GM19452 (cell line): ENCODE measurements around the gene CEP68.
"Not testable (repeated sequence)": the region's sequence is repeated elsewhere in the genome, so short reads cannot be mapped to it uniquely, and the experiment has no call there.

Experiments
- ATAC-seq: cut with Tn5 transposase; IDR thresholded peaks from one replicate; pipeline ENCODE4 v1.9.1; 2021; ENCODE audit not compliant: unreplicated experiment

Gene CEP68

GRCh38 chr2:65079017-65079416 is 22.8 kb downstream of the CEP68 start:
- no peak for ATAC-seq

- no peak for ATAC-seq
These were observed 25.0 kb downstream of the CEP68 start for GRCh38 chr2:65081232-65081685.

- no peak for ATAC-seq
These were observed 28.9 kb downstream of the CEP68 start for GRCh38 chr2:65085148-65085547.

- no peak for ATAC-seq
These were observed 36.6 kb downstream of the CEP68 start for GRCh38 chr2:65092791-65093190.

DNA sequence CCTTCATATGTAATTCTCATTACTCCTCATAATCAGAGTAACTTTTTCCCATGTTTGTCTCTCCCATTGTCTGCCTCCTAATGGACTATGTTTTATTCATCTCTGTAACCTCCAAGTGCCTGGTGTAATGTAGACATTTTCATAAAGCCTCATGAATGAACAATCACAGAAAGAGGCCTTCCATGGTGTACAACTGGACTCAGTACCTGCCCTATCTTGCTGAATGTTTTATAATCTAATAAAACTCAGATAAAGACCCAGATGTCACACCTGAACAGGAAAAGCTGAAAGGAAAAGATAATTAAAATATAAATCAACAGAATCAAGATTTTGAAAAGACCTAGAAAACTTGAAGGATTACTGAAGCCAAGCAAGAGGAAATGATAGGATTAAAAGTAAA is 37.0 kb downstream of the CEP68 start:
- ATAC-seq = no peak

GRCh38 chr2:65096948-65097347 is 40.7 kb downstream of the CEP68 start:
- ATAC-seq = no peak

- ATAC-seq = no peak
These were observed 41.6 kb downstream of the CEP68 start for GRCh38 chr2:65097844-65098243.

- ATAC-seq = no peak
These were observed 42.5 kb downstream of the CEP68 start for GRCh38 chr2:65098741-65099140.

GRCh38 chr2:65101071-65101470 is 44.9 kb downstream of the CEP68 start:
- no peak for ATAC-seq

DNA sequence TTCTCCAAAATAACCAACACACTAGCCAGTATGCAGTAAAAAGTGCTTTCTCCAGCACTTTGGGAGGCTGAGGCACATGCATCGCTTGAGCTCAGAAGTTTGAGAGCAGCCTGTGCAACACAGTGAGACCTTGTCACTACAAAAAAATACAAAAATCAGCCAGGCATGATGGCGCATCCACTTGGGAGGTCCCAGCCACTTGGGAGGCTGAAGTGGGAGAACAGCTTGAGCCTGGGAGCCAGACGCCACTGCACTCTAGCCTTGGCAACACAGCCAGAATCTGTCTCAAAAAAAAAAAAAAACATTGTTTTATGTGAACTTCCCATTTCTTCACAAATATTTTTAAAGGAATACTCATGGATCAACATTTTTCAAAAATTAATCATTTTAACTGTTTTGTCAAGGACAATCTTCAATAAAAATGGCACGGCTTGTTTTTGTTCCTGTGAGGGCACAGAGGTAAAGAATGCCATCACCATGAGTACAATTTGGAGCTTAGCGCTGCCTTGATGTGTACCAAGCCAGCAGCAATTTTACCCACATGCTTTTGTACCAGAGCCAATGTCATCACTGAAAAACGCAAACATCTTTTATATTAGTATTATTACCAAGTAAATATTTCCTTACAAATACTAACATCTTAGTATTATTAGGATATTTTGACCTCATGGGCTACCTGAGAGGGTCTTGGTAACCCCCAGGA is 46.9 kb downstream of the CEP68 start:
- ATAC-seq = no peak

- no peak for ATAC-seq
These were observed 51.3 kb downstream of the CEP68 start for GRCh38 chr2:65107530-65107929.

DNA sequence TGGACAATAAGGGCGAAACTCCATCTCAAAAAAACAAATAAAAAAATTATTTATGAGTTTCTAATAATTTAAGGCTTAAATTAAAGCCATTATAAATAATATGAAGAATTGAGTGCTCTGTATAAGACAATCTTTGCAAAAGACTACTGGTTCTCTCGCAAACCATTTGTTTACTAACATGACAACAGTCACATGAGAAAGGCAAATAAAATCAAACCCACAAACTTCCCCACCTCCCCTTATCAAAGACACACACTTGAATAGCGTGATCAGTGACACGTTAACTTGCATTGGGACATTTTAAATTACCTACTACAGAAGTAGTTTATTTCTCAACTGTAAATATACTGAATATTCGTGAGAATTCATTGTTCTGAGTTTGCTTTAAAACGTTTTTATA is 52.6 kb downstream of the CEP68 start:
- no peak for ATAC-seq

GRCh38 chr2:65112633-65113032 is 56.4 kb downstream of the CEP68 start:
- no peak for ATAC-seq

- no peak for ATAC-seq
These were observed 57.0 kb downstream of the CEP68 start for GRCh38 chr2:65113229-65113628.

DNA sequence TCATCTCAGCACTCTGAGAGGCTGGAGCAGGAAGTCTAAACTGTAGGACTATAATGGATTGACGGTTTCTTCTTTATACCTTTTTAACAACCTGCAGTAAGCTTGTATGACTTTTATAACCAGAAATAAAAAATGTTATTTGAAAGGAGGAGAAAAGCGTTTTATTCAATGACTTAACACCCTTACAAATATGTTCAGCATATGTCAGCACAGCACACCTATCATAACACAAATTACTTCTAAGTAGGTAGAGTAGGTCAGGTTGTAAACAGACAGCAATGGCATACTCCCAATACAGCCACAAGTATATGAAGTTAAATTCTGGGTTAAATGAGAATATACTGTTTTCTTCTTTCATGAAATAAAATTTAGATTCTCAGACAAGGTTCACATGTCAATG is 57.6 kb downstream of the CEP68 start:
- no peak for ATAC-seq

DNA sequence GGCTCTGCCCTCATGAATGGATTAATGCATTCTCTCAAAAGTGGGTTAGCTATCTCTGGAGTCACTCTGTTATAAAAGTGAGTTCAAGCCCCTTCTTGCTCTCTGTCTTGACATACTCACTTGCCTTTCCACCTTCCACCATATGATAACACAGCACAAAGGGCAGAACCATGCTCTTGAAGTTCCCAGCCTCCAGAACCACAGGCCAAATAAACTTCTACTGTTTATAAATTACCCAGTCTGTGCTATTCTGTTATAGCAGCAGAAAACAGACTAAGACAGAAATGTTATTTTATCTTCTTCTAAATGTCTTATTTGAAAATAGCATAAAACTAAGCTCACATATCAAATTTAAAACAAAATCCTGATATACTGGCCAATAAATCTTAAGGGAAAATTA is 58.7 kb downstream of the CEP68 start:
- no peak for ATAC-seq

- no peak for ATAC-seq
These were observed 60.4 kb downstream of the CEP68 start for GRCh38 chr2:65116645-65117044.

GRCh38 chr2:65120990-65121693 is 64.9 kb downstream of the CEP68 start:
- ATAC-seq = no peak

DNA sequence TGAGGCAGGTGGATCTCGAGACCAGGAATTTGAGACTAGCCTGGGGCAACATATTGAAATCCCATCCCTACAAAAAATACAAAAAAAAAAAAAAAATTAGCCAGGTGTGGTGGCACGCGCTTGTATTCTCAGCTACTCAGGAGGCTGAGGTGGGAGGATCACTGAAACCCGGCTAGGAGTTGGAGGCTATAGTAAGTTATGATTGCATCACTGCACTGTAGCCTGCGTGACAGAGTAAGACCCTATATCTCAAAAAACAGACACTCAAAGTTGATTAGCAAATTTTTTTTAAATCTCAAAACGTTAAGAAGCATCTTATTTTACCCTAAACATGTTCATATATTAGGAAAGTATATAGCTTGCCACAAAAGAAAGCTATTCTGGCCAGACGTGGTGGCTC is 66.1 kb downstream of the CEP68 start:
- no peak for ATAC-seq

DNA sequence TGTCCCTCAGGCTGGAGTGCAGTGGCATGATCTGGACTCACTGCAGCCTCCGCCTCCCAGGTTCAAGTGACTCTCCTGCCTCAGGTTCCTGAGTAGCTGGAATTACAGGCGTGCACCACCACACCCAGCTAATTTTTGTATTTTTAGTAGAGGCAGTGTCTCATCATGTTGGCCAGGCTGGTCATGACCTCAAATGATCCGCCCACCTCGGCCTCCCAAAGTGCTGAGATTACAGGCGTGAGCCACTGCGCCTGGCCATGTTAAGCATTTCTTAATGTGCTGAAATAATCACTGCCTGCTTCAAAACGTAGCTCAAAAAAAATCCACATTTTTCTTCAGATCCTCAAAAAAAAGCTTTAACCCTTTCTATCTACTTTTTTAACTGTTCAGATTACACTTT is 69.2 kb downstream of the CEP68 start:
- not testable (repeated sequence) for ATAC-seq

- ATAC-seq = no peak
These were observed 72.3 kb downstream of the CEP68 start for GRCh38 chr2:65128297-65129190.
